B cell (primary cell): Measurements from ENCODE around the gene CDC42SE2. TPM values are rescaled to one million over a fixed set of nuclear protein-coding genes. Genes with fewer than 3 reads are reported as not detected.

Experiments used
- ATAC-seq: fragments of 200-7000 bp; cut with Tn5 transposase; one replicate; pipeline ENCODE4 v1.10.0; 2021; ENCODE audit warnings: low read depth, mild to moderate bottlenecking, moderate number of reproducible peaks, moderate library complexity
- CTCF ChIA-PET: fragments of 350-600 bp; sonication (Branson Sonifier 250); formaldehyde crosslinking; loops from one replicate; lab custom pipeline; 2021; ENCODE audit warnings: antibody characterized with exemption, inconsistent platforms; lab: Charles Lee
- POLR2A ChIA-PET: fragments of 350-600 bp; sonication (Branson Sonifier 250); formaldehyde crosslinking; loops from one replicate; lab custom pipeline; 2021; ENCODE audit warnings: antibody characterized with exemption; lab: Charles Lee
- DNase-seq: peaks from one replicate; pipeline ENCODE4 v3.0.0; 2013
- H2AFZ ChIP-seq: 2 replicates; pipeline ENCODE4 v1.6.1; 2012; ENCODE audit warnings: mild to moderate bottlenecking, low read depth, low read length; ENCODE audit not compliant: insufficient read depth, poor library complexity, severe bottlenecking
- H3K27ac ChIP-seq, 2 donors: 1 replicate in 1 of 2; 2 replicates in 1 of 2; pipeline ENCODE4 v1.5.1; 2012 to 2013; ENCODE audit warnings: low read length in 2 of 2, mild to moderate bottlenecking in 2 of 2, moderate library complexity in 1 of 2
- H3K27me3 ChIP-seq, 4 experiments: fragments of 200-600 bp in 1 of 4; sonication (generic) in 1 of 4; replicated peaks in 1 of 4; 1 replicate in 2 of 4; 2 replicates in 2 of 4; pipeline versions ENCODE4 v1.6.1 to v1.7.0; 2013 to 2016; ENCODE audit warnings: low read length in 3 of 4, mild to moderate bottlenecking in 2 of 4, mixed read lengths in 1 of 4, moderate library complexity in 1 of 4; ENCODE audit not compliant: insufficient read depth in 4 of 4, control insufficient read depth in 3 of 4; ENCODE audit errors: control extremely low read depth in 1 of 4
- H3K36me3 ChIP-seq, 2 experiments: replicated peaks in 1 of 2; 1 replicate in 1 of 2; 2 replicates in 1 of 2; pipeline versions ENCODE4 v1.6.1 to v1.7.1; 2013; ENCODE audit warnings: low read length in 1 of 2; ENCODE audit not compliant: insufficient read depth in 2 of 2, control insufficient read depth in 1 of 2; ENCODE audit errors: control extremely low read depth in 1 of 2, extremely low read depth in 1 of 2
- H3K4me1 ChIP-seq, 2 donors: fragments of 200-600 bp in 1 of 2; sonication (generic) in 1 of 2; 1 replicate in 1 of 2; 2 replicates in 1 of 2; pipeline versions ENCODE4 v1.5.1 to v1.6.1; 2013 to 2017; ENCODE audit warnings: low read length in 2 of 2; ENCODE audit not compliant: control insufficient read depth in 2 of 2, insufficient read depth in 2 of 2
- H3K4me2 ChIP-seq: replicated peaks from 2 replicates; pipeline ENCODE3; 2012; ENCODE audit warnings: mild to moderate bottlenecking, low read depth, low read length; ENCODE audit not compliant: poor library complexity, severe bottlenecking
- H3K4me3 ChIP-seq, 5 experiments: fragments of 200-600 bp in 1 of 5; sonication (generic) in 1 of 5; 1 replicate in 3 of 5; 2 replicates in 2 of 5; pipeline versions ENCODE4 v1.5.1 to v1.7.0; 2011 to 2016; ENCODE audit warnings: low read length in 4 of 5, mild to moderate bottlenecking in 4 of 5, low read depth in 2 of 5, control low read depth in 1 of 5, moderate library complexity in 1 of 5; ENCODE audit not compliant: insufficient read depth in 1 of 5; ENCODE audit errors: control extremely low read depth in 1 of 5, extremely low read depth in 1 of 5
- H3K79me2 ChIP-seq: fragments of 200-600 bp; sonication (generic); one replicate; pipeline ENCODE4 v1.6.0; 2016; ENCODE audit warnings: low read length; ENCODE audit not compliant: control insufficient read depth, insufficient read depth
- H3K9ac ChIP-seq: fragments of 200-600 bp; sonication (generic); 2 replicates; pipeline ENCODE4 v1.6.1; 2017; ENCODE audit warnings: mild to moderate bottlenecking, low read length, moderate library complexity
- H3K9me3 ChIP-seq, 3 donors: one replicate each; pipeline versions ENCODE4 v1.6.1 to v1.7.1; 2013; ENCODE audit warnings: low read length in 2 of 3; ENCODE audit not compliant: control insufficient read depth in 2 of 3, insufficient read depth in 1 of 3; ENCODE audit errors: control extremely low read depth in 1 of 3
- H4K20me1 ChIP-seq: 2 replicates; pipeline ENCODE4 v1.6.0; 2012; ENCODE audit warnings: mild to moderate bottlenecking, low read length; ENCODE audit not compliant: insufficient read depth, control insufficient read depth, poor library complexity, severe bottlenecking
- H3K27ac Mint-ChIP-seq: one replicate; pipeline ENCODE4 v1.8.0; 2021; ENCODE audit warnings: mixed read lengths
- H3K27me3 Mint-ChIP-seq: one replicate; pipeline ENCODE4 v1.8.0; 2021; ENCODE audit warnings: mixed read lengths
- H3K4me1 Mint-ChIP-seq: one replicate; pipeline ENCODE4 v1.8.0; 2021; ENCODE audit warnings: mixed read lengths
- H3K4me3 Mint-ChIP-seq: one replicate; pipeline ENCODE4 v1.8.0; 2021; ENCODE audit warnings: mixed read lengths
- H3K9me3 Mint-ChIP-seq: one replicate; pipeline ENCODE4 v1.8.0; 2022; ENCODE audit warnings: mixed read lengths; ENCODE audit not compliant: insufficient read depth
- EZH2 ChIP-seq: IDR thresholded peaks from 2 replicates; pipeline ENCODE4 v1.6.1; 2012; ENCODE audit warnings: borderline replicate concordance, low read depth, mild to moderate bottlenecking, moderate library complexity, low read length; ENCODE audit not compliant: insufficient read depth, poor library complexity, severe bottlenecking
- WGBS: methylation state at CpG from one replicate; pipeline ENCODE4 v1.1.5; 2013; ENCODE audit warnings: missing lambda C conversion rate; ENCODE audit not compliant: insufficient coverage; 5-methylcytosine and 5-hydroxymethylcytosine counted together
- intact Hi-C: fragments of 100-400 bp; cut with micrococcal nuclease; formaldehyde crosslinking; loops from one replicate; pipeline ENCODE4 v1.10.0; 2022
- polyA plus RNA-seq: library from polyadenylated mRNA; depleted of rRNA; stranded (reverse); fragments of >200 nt; gene quantifications from 2 replicates; pipeline ENCODE4 v1.2.3, GENCODE V29; 2012
- total RNA-seq, 2 donors: library from RNA; stranded (reverse); fragments of 120-200 nt in 1 of 2; gene quantifications; 1 replicate in 1 of 2; 2 replicates in 1 of 2; pipeline versions ENCODE4 v1.2.3 to v1.2.4, GENCODE V29; 2013 to 2022
- TF ChIP-seq, protein P1 (sequence below): fragments of 200-600 bp; IDR thresholded peaks from one replicate; pipeline ENCODE4 v1.8.0; 2022; ENCODE audit warnings: antibody characterized with exemption, mild to moderate bottlenecking

The CDC42SE2 gene
- total and polyA plus RNA-seq, 2 donors (not counting 1 experiment from before 2014, with no cell fraction given): 42.5 to 161 TPM

DNA sequence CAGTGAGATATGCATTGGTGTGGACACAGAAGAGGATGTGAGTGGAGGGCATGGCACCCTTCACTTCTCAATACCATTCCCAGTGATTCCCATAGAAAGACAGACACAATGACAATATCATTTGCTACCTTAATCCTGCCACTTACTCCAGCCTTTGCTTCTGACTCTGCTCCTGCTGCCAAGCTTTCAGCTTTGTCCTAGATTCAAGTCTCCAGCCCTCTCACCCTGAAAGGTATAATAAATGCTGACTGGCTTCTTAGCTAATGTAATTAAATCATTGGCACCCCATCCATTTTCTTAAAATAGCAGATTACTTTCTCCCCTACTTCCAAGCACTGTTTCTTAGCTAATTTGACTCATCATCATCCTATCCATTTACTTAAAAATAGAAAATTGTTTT lies 41.1 kb upstream of the CDC42SE2 start:
- Histone ChIP-seq H3K79me2 (peaks cover 96% of the 10 kb centered on the region), H3K9ac (no peak overlapping the region), H4K20me1 (peaks cover 5% of the 10 kb centered on the region), H3K4me2 (no peak overlapping the region), H3K36me3 (peaks cover 4 to 23% of the 10 kb centered on the region in 2 experiments), H2AFZ (no peak overlapping the region), H3K4me1 (peaks cover 46 to 56% of the 10 kb centered on the region in 2 donors), H3K27ac (peak overlapping the region in 1 of 2 donors; percentile 75), H3K9me3 (no peaks in the 10 kb centered on the region), H3K4me3 (no peak overlapping the region), H3K27me3 (no peaks in the 10 kb centered on the region)
- DNase-seq (no peak), ATAC-seq (no peak)
- Mint-ChIP-seq H3K4me1 (peaks cover 26% of the 10 kb centered on the region), H3K4me3 (no peak overlapping the region), H3K27ac (peak overlapping the region; percentile 33), H3K9me3 (no peaks in the 10 kb centered on the region), H3K27me3 (no peaks in the 10 kb centered on the region)
- TF ChIP-seq EZH2: no peak
- TF ChIP-seq, protein P1, sequence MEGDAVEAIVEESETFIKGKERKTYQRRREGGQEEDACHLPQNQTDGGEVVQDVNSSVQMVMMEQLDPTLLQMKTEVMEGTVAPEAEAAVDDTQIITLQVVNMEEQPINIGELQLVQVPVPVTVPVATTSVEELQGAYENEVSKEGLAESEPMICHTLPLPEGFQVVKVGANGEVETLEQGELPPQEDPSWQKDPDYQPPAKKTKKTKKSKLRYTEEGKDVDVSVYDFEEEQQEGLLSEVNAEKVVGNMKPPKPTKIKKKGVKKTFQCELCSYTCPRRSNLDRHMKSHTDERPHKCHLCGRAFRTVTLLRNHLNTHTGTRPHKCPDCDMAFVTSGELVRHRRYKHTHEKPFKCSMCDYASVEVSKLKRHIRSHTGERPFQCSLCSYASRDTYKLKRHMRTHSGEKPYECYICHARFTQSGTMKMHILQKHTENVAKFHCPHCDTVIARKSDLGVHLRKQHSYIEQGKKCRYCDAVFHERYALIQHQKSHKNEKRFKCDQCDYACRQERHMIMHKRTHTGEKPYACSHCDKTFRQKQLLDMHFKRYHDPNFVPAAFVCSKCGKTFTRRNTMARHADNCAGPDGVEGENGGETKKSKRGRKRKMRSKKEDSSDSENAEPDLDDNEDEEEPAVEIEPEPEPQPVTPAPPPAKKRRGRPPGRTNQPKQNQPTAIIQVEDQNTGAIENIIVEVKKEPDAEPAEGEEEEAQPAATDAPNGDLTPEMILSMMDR: no peak
- intact Hi-C loops: no loop called here
- ChIA-PET CTCF (interaction anchor here (0.6 to 2.1 kb wide), 4 partner anchors 18 to 425 kb away, joined by 3 to 12 read pairs (median 4); partner anchors contain the start of gene CDC42SE2), POLR2A (interaction anchor here (0.6 to 1.4 kb wide), 2 partner anchors 12 to 57 kb away, joined by 3 read pairs; no protein-coding TSS in a partner anchor)

DNA sequence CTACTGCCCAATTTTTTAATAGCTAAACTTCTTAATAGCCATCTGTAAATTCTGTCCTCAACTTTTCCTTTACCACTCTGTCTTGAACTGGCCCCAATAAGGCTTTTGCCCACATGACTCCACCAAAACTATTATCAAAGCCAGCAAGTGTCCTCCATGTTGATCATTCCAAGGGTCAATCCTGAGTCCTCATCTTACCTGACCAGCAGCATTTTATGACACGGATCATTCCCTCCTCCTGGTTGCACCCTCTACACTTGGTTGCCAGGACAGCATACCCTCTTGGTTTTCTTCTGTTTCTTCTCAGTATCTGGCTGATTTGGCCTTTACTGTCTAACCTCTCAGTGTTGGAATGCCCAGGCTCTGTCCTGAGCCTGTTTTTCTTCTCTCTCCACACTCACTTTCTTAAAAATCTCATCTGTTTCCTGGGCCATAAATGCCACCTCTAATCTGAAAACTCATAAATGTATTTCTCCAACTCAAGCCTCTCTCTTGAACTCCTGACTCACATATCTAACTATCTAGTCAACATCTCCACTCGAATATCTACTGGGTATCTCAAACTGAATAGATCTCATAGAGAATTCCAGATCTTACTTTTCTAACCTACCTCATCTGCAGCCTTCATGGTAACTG lies 40.0 kb upstream of the CDC42SE2 start:
- H3K27ac Mint-ChIP-seq: no peak overlapping the region
- Histone ChIP-seq H3K4me3 (no peak overlapping the region), H3K79me2 (peaks cover 95% of the 10 kb centered on the region), H3K27ac (peak overlapping the region; percentile 59 to 75), H2AFZ (no peak overlapping the region), H3K9me3 (no peaks in the 10 kb centered on the region), H3K4me2 (peak overlapping the region; percentile 58), H3K36me3 (peaks cover 4 to 23% of the 10 kb centered on the region in 2 experiments), H3K27me3 (no peaks in the 10 kb centered on the region), H3K4me1 (peaks cover 43 to 50% of the 10 kb centered on the region in 2 donors), H3K9ac (peak overlapping the region; percentile 20), H4K20me1 (peaks cover 10% of the 10 kb centered on the region)
- H3K27me3 Mint-ChIP-seq: no peaks in the 10 kb centered on the region
- no peaks in the 10 kb centered on the region for H3K9me3 Mint-ChIP-seq
- no peak for ATAC-seq
- no peak overlapping the region for H3K4me3 Mint-ChIP-seq
- H3K4me1 Mint-ChIP-seq: peaks cover 22% of the 10 kb centered on the region
- POLR2A ChIA-PET: interaction anchor here (1.1 to 1.9 kb wide), 4 partner anchors 11 to 40 kb away, joined by 4 to 8 read pairs (median 4); partner anchors contain the start of gene CDC42SE2
- CTCF ChIA-PET: interaction anchor here (1.0 to 2.4 kb wide), 8 partner anchors 9 to 158 kb away, joined by 3 to 10 read pairs (median 6); partner anchors contain the start of gene CDC42SE2
- TF ChIP-seq EZH2: no peak
- TF ChIP-seq, protein P1: no peak
- no peak for DNase-seq
- intact Hi-C loops: loop anchor here (1.0 kb wide), 1 partner anchor 15 kb away; no protein-coding TSS in a partner anchor
- 80% methylated on average over 2 of the region's 2 CpGs for WGBS
